Subcutaneous abdominal adipose tissue (tissue), 5 donors: ENCODE results near the gene MRPL39.

Experiments
- H3K27ac ChIP-seq: one replicate; pipeline ENCODE4 v1.7.0; 2013; ENCODE audit warnings: low read depth, mild to moderate bottlenecking, inconsistent platforms, low read length, moderate library complexity
- H3K27me3 ChIP-seq, 5 donors: one replicate each; pipeline ENCODE4 v1.7.0; 2013; ENCODE audit warnings: low read length in 5 of 5, inconsistent platforms in 1 of 5; ENCODE audit not compliant: control insufficient read depth in 5 of 5, insufficient read depth in 4 of 5
- H3K36me3 ChIP-seq, 5 donors: one replicate each; pipeline ENCODE4 v1.7.0; 2013; ENCODE audit warnings: low read length in 5 of 5; ENCODE audit not compliant: control insufficient read depth in 5 of 5, insufficient read depth in 5 of 5
- H3K4me1 ChIP-seq, 5 donors: one replicate each; pipeline ENCODE4 v1.7.0; 2013; ENCODE audit warnings: low read length in 5 of 5, mild to moderate bottlenecking in 3 of 5, moderate library complexity in 1 of 5; ENCODE audit not compliant: control insufficient read depth in 5 of 5, insufficient read depth in 5 of 5
- H3K4me3 ChIP-seq, 5 donors: one replicate each; pipeline ENCODE4 v1.7.0; 2013; ENCODE audit warnings: low read length in 5 of 5, low read depth in 1 of 5
- H3K9ac ChIP-seq, 5 donors: one replicate each; pipeline ENCODE4 v1.7.0; 2013; ENCODE audit warnings: low read length in 5 of 5, mild to moderate bottlenecking in 4 of 5, moderate library complexity in 3 of 5
- H3K9me3 ChIP-seq, 5 donors: one replicate each; pipeline ENCODE4 v1.7.0; 2013; ENCODE audit warnings: low read length in 5 of 5; ENCODE audit not compliant: control insufficient read depth in 5 of 5
- donor health status: healthy.
- donor health status: healthy.
- donor health status: healthy.
- donor health status: healthy.
- donor health status: healthy.

MRPL39 gene

DNA sequence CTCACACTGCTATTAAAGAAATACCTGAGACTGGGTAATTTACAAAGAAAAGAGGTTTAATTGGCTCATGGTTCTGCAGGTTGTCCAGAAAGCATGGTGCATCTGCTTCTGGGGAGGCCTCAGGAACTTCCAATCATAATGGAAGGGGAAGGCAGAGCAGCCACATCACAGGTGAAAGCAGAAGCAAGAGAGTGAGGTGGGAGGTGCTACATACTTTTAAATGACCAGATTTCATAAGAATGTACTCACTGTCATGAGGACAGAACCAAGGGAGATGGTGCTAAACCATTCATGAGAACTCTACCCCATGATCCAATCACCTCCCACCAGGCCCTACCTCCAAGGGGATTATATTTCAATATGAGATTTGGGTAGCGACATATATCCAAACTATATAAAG, 55.7 kb downstream of the MRPL39 start:
- Histone ChIP-seq H3K9me3 (no peaks in the 10 kb centered on the region), H3K27ac (no peak overlapping the region), H3K27me3 (no peaks in the 10 kb centered on the region), H3K36me3 (no peaks in the 10 kb centered on the region), H3K4me1 (no peaks in the 10 kb centered on the region), H3K4me3 (no peak overlapping the region), H3K9ac (no peak overlapping the region)

DNA sequence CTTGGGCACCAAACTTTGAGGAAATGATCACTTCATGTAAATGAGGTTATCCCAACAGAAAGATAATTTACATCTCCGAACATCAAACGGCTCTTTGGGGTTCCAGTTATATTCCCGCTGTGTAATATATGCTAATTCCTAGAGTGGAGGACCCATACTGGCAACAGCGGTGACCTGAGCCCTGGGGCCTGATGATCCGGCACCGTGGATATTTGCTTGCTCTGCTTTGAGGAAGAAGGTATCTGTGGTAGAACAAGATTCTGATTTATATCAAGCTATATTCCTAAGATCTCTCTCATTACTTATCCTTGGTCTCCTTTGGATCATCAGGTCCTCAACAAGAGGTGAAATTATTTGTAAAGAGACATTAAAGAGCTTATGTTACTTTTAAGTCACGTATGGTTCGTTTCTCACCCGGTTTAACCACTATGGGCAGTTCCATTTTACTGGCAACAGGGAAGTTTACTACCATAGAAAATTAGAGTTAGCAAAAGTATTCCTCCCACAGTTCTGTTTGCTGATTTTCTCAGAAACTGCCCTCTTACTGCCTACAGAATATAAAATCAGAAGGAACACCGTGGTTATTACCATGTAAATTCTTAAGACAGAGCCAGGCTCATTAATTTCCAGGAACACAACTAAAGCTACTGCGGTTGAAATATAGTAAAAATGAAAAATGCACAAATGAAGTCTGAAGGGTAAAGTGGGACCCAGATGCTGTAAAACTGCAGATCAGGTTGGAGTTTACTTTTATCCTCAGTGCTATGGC, 56.7 kb downstream of the MRPL39 start:
- H3K9ac ChIP-seq = no peak overlapping the region
- H3K4me3 ChIP-seq = no peak overlapping the region
- H3K9me3 ChIP-seq = no peaks in the 10 kb centered on the region
- H3K36me3 ChIP-seq = no peaks in the 10 kb centered on the region
- H3K27me3 ChIP-seq = no peaks in the 10 kb centered on the region
- H3K4me1 ChIP-seq = no peaks in the 10 kb centered on the region
- H3K27ac ChIP-seq = no peak overlapping the region

DNA sequence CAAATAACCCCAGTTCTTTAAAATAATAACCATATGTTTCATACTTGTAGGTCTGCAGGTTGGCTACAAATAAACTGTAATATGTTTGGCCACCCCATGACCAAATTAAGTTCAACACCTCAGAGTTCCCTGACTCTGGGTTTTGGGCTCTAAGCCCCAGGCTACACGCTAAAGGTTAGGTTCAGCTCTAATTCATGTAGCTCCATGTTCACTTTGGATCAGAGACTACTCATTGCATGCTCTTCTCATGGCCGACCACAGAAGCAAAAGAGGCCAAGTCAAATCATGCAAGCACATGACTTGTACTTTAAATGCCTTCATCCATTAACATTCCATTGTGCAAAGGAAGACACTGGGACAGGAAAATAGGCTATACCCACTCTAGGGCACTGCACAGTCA, 66.2 kb downstream of the MRPL39 start:
- Histone ChIP-seq H3K9ac (no peak overlapping the region), H3K4me3 (no peak overlapping the region), H3K4me1 (no peaks in the 10 kb centered on the region), H3K36me3 (peaks cover 0 to 2% (median 0%) of the 10 kb centered on the region in 5 donors), H3K27ac (no peak overlapping the region), H3K9me3 (peaks cover 3 to 11% (median 9%) of the 10 kb centered on the region in 5 donors), H3K27me3 (no peaks in the 10 kb centered on the region)

DNA sequence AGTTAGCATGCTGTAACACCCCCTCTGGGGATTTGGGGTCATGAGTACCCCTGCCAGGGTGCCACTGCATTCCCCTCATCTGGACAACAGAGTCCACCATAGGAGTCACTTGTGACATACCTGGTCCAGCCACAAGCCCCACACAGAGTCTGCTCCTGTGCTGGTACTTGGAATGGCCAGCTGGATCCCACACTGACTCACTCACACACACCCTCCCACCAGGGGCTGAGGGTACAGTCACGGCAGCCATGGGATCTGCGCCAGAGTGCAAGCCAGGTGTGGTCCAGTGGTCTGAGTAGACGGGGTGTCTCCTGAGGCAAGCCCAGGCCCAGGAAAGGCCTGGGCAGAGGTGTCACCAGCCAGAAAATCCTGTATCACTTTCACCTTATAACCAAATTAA, 67.7 kb downstream of the MRPL39 start:
- Histone ChIP-seq H3K27ac (no peak overlapping the region), H3K9ac (no peak overlapping the region), H3K9me3 (peaks cover 3 to 11% (median 9%) of the 10 kb centered on the region in 5 donors), H3K36me3 (peaks cover 0 to 2% (median 0%) of the 10 kb centered on the region in 5 donors), H3K4me3 (no peak overlapping the region), H3K4me1 (no peaks in the 10 kb centered on the region), H3K27me3 (no peaks in the 10 kb centered on the region)

DNA sequence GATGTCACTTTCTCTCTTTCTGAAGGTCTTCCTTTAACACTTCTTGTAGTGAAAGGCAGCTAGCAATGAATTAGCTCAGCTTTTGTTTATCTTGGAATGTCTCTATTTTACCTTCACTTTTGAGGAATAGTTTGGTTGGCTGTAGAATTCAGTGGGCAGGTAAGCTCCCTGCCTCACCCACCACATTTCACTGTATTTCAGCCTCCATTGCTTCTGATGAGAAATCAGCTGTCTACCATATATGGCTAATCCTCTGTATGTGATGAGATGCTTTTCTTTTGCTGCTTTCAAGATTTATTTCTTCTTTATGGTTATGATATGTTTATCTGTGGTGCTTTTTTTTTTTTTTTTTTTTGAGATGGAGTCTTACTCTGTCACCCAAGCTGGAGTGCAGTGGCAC, 70.1 kb downstream of the MRPL39 start:
- H3K9ac ChIP-seq = no peak overlapping the region
- no peak overlapping the region for H3K4me3 ChIP-seq
- no peak overlapping the region for H3K27ac ChIP-seq
- no peaks in the 10 kb centered on the region for H3K27me3 ChIP-seq
- no peaks in the 10 kb centered on the region for H3K4me1 ChIP-seq
- H3K36me3 ChIP-seq = peaks cover 0 to 2% (median 0%) of the 10 kb centered on the region in 5 donors
- H3K9me3 ChIP-seq = peaks cover 3 to 11% (median 9%) of the 10 kb centered on the region in 5 donors

DNA sequence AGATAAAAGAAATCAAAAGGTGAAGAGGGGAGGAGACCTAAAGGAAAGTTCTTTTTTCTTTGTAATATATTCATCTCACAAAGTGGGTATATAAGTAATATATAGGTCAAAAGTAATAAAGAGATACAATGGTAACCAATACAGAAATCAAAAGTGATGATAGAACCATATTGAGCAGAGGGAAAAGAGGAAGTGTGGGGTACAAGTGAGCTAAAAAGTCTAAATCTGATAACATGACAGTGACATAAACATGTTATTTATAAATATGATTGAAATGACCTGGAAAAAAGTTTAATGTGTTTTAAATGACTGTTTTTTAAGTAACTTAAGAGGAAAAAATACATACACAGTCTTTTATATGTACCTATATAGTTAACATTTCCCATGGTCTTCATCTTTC, 70.5 kb downstream of the MRPL39 start:
- H3K9ac ChIP-seq = no peak overlapping the region
- no peaks in the 10 kb centered on the region for H3K4me1 ChIP-seq
- H3K27ac ChIP-seq = no peak overlapping the region

DNA sequence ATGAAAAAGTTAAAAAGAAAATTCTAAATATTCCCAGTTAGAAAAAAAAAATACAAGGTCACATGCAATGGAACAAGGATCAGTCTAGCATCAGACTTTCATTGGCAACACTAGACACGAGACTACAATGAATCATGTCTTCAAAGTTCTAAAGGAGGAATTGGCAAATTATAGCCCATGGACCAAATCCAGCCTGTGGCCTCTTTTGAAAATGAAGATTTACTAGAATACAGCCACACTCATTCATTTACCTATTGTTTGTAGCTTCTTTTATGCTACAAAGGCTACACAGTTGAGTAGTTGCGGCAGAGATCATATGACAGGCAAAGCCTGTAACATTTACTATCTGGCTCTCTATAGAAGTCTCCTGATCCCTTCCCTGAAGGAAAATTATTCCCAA, 71.4 kb downstream of the MRPL39 start:
- Histone ChIP-seq H3K9ac (no peak overlapping the region), H3K27ac (no peak overlapping the region)

More for the DNA sequence above, 70.5 kb downstream of the MRPL39 start:
- Histone ChIP-seq H3K27me3 (no peaks in the 10 kb centered on the region), H3K36me3 (peaks cover 0 to 2% (median 0%) of the 10 kb centered on the region in 5 donors), H3K4me3 (no peak overlapping the region), H3K9me3 (peaks cover 3 to 11% (median 9%) of the 10 kb centered on the region in 5 donors)

More for the DNA sequence above, 71.4 kb downstream of the MRPL39 start:
- peaks cover 3 to 11% (median 9%) of the 10 kb centered on the region in 5 donors for H3K9me3 ChIP-seq
- H3K4me1 ChIP-seq = no peaks in the 10 kb centered on the region
- H3K36me3 ChIP-seq = peaks cover 0 to 2% (median 0%) of the 10 kb centered on the region in 5 donors
- H3K27me3 ChIP-seq = no peaks in the 10 kb centered on the region
- no peak overlapping the region for H3K4me3 ChIP-seq
